IMR-90 (cell line): ENCODE measurements around the gene PTP4A2.

Experiments used
- CTCF ChIP-seq: conservative IDR thresholded peaks from 2 replicates; pipeline ENCODE4 v1.5.1; 2012; ENCODE audit warnings: mild to moderate bottlenecking, low read depth, low read length, improper control_type of control experiment
- MAFK ChIP-seq: IDR thresholded peaks from 2 replicates; pipeline ENCODE4 v1.6.1; 2012; ENCODE audit warnings: low read depth, low read length, improper control_type of control experiment

GRCh38 chr1:31905093-31905509 is 33.1 kb downstream of the PTP4A2 start:
- TF ChIP-seq MAFK: no peak
- no peak for TF ChIP-seq CTCF
